Dermis blood vessel endothelial cell (primary cell): ENCODE data around the gene KIF16B. TPM values are rescaled to one million over a fixed set of nuclear protein-coding genes. Genes with fewer than 3 reads are reported as not detected.

Experiments used
- DNase-seq: peaks from one replicate; pipeline ENCODE4 v3.0.0; 2010
- total RNA-seq: library from RNA; depleted of rRNA; stranded (reverse); fragments of >200 nt; gene quantifications from 2 replicates; pipeline ENCODE4 v1.2.3, GENCODE V29; 2014

Gene KIF16B
- total RNA-seq, 1 donor from 2014 or later: 9.7 TPM

- no peak for DNase-seq
Observed at GRCh38 chr20:16351415-16351814, 221.8 kb downstream of the KIF16B start.

- DNase-seq: no peak
Observed at GRCh38 chr20:16350465-16350864, 222.8 kb downstream of the KIF16B start.

- DNase-seq: no peak
Observed at GRCh38 chr20:16349523-16350260, 223.6 kb downstream of the KIF16B start.

- no peak for DNase-seq
Observed at GRCh38 chr20:16346956-16347355, 226.3 kb downstream of the KIF16B start.

GRCh38 chr20:16337707-16338106 lies 235.5 kb downstream of the KIF16B start:
- DNase-seq: no peak

- no peak for DNase-seq
Observed at GRCh38 chr20:16327606-16328005, 245.6 kb downstream of the KIF16B start.

GRCh38 chr20:16321291-16321690 lies 252.0 kb downstream of the KIF16B start:
- no peak for DNase-seq

- no peak for DNase-seq
Observed at GRCh38 chr20:16317445-16318362, 255.5 kb downstream of the KIF16B start.

- no peak for DNase-seq
Observed at GRCh38 chr20:16316513-16316912, 256.7 kb downstream of the KIF16B start.

- no peak for DNase-seq
Observed at GRCh38 chr20:16314748-16315159, 258.5 kb downstream of the KIF16B start.

GRCh38 chr20:16314320-16314719 lies 258.9 kb downstream of the KIF16B start:
- no peak for DNase-seq

- DNase-seq: no peak
Observed at GRCh38 chr20:16313917-16314316, 259.3 kb downstream of the KIF16B start.

GRCh38 chr20:16312998-16313397 lies 260.2 kb downstream of the KIF16B start:
- no peak for DNase-seq

GRCh38 chr20:16311756-16312155 lies 261.5 kb downstream of the KIF16B start:
- no peak for DNase-seq

- no peak for DNase-seq
Observed at GRCh38 chr20:16308754-16309153, 264.5 kb downstream of the KIF16B start.

- DNase-seq: no peak
Observed at GRCh38 chr20:16302818-16303217, 270.4 kb downstream of the KIF16B start.

GRCh38 chr20:16301986-16302385 lies 271.3 kb downstream of the KIF16B start:
- no peak for DNase-seq

GRCh38 chr20:16299897-16300296 lies 273.4 kb downstream of the KIF16B start:
- no peak for DNase-seq

GRCh38 chr20:16296931-16297330 lies 276.3 kb downstream of the KIF16B start:
- DNase-seq: no peak

GRCh38 chr20:16295534-16295933 lies 277.7 kb downstream of the KIF16B start:
- no peak for DNase-seq

- DNase-seq: no peak
Observed at GRCh38 chr20:16293590-16293989, 279.7 kb downstream of the KIF16B start.

GRCh38 chr20:16292226-16292880 lies 280.9 kb downstream of the KIF16B start:
- no peak for DNase-seq

GRCh38 chr20:16290358-16290757 lies 282.9 kb downstream of the KIF16B start:
- DNase-seq: no peak
